Activated CD8-positive, alpha-beta memory T cell treated with anti-CD3 and anti-CD28 coated beads for 36 hours (primary cell): Measurements from ENCODE around the gene STIM1. TPM values are rescaled to one million over a fixed set of nuclear protein-coding genes. Genes with fewer than 3 reads are reported as not detected.
"Not testable (repeated sequence)": the region's sequence is repeated elsewhere in the genome, so short reads cannot be mapped to it uniquely, and the experiment has no call there.

Experiments used
- CTCF ChIA-PET: fragments of 350-600 bp; sonication (Branson Sonifier 250); formaldehyde crosslinking; loops from one replicate; lab custom pipeline; 2021; ENCODE audit warnings: antibody characterized with exemption; lab: Charles Lee
- POLR2A ChIA-PET: fragments of 350-600 bp; sonication (Branson Sonifier 250); formaldehyde crosslinking; loops from one replicate; lab custom pipeline; 2021; ENCODE audit warnings: antibody characterized with exemption; lab: Charles Lee
- total RNA-seq, 2 experiments: library from RNA; stranded (reverse); gene quantifications; one replicate each; pipeline ENCODE4 v1.2.3, GENCODE V29; 2021

STIM1 gene
- total RNA-seq, 2 experiments from 2014 or later, result 43.9 to 45.8 TPM

GRCh38 chr11:4098026-4098621, 242.7 kb downstream of the STIM1 start:
- CTCF ChIA-PET, result no interaction called here
- POLR2A ChIA-PET, result interaction anchor here (0.6 kb wide), 1 partner anchor 330 kb away, joined by 5 read pairs; no protein-coding TSS in a partner anchor

GRCh38 chr11:4102711-4103110, 247.2 kb downstream of the STIM1 start:
- POLR2A ChIA-PET, result no interaction called here
- CTCF ChIA-PET, result no interaction called here

- CTCF ChIA-PET, result interaction anchor here (0.7 kb wide), 1 partner anchor 374 kb away, joined by 5 read pairs; no protein-coding TSS in a partner anchor
Observed at GRCh38 chr11:4103269-4103668, 247.8 kb downstream of the STIM1 start.

GRCh38 chr11:4105916-4106315, 250.5 kb downstream of the STIM1 start:
- POLR2A ChIA-PET, result no interaction called here
- CTCF ChIA-PET, result no interaction called here

More at GRCh38 chr11:4103269-4103668, 247.8 kb downstream of the STIM1 start:
- POLR2A ChIA-PET, result no interaction called here

GRCh38 chr11:4111834-4112233, 256.4 kb downstream of the STIM1 start:
- ChIA-PET POLR2A (no interaction called here), CTCF (no interaction called here)

- POLR2A ChIA-PET, result no interaction called here
- CTCF ChIA-PET, result no interaction called here
Observed at GRCh38 chr11:4115128-4115527, 259.7 kb downstream of the STIM1 start.

GRCh38 chr11:4118107-4118506, 262.6 kb downstream of the STIM1 start:
- POLR2A ChIA-PET, result no interaction called here

GRCh38 chr11:4123218-4123617, 267.8 kb downstream of the STIM1 start:
- ChIA-PET POLR2A (no interaction called here), CTCF (no interaction called here)

More at GRCh38 chr11:4118107-4118506, 262.6 kb downstream of the STIM1 start:
- CTCF ChIA-PET, result no interaction called here

GRCh38 chr11:4125141-4125540, 269.7 kb downstream of the STIM1 start:
- POLR2A ChIA-PET, result no interaction called here
- CTCF ChIA-PET, result no interaction called here

GRCh38 chr11:4127357-4127756, 271.9 kb downstream of the STIM1 start:
- ChIA-PET POLR2A (no interaction called here), CTCF (no interaction called here)

GRCh38 chr11:4130219-4130618, 274.8 kb downstream of the STIM1 start:
- CTCF ChIA-PET, POLR2A ChIA-PET: not testable (repeated sequence)

- ChIA-PET CTCF (no interaction called here), POLR2A (no interaction called here)
Observed at GRCh38 chr11:4134806-4135205, 279.3 kb downstream of the STIM1 start.

GRCh38 chr11:4138497-4138896, 283.0 kb downstream of the STIM1 start:
- CTCF ChIA-PET, result no interaction called here

GRCh38 chr11:4140067-4140636, 284.7 kb downstream of the STIM1 start:
- POLR2A ChIA-PET, result no interaction called here
- CTCF ChIA-PET, result no interaction called here

More at GRCh38 chr11:4138497-4138896, 283.0 kb downstream of the STIM1 start:
- POLR2A ChIA-PET, result no interaction called here

Other genes starting within 250 kb of the STIM1 start
- not detected for gene ART5, start 213.7 kb upstream of the STIM1 start, total RNA-seq
- gene ART1, start 210.5 kb upstream of the STIM1 start, total RNA-seq, result not detected
- gene CHRNA10, start 184.3 kb upstream of the STIM1 start, total RNA-seq, result 1 to 10 TPM; 1.3 to 1.4 TPM
- gene NUP98, start 58.1 kb upstream of the STIM1 start, total RNA-seq, result 100 to 1,000 TPM; 107 TPM
- 10 to 100 TPM; 39.6 to 40.1 TPM for gene PGAP2, start 47.1 kb upstream of the STIM1 start, total RNA-seq
- 100 to 1,000 TPM; 188 to 190 TPM for gene RHOG, start 14.7 kb upstream of the STIM1 start, total RNA-seq
- 100 to 1,000 TPM; 202 to 205 TPM for gene RRM1, start 239.1 kb downstream of the STIM1 start, total RNA-seq